Measurements from ENCODE around the gene PDXDC1.
A peak's percentile ranks its signal among the peaks of the same experiment; 100 is the strongest.
"Not testable (repeated sequence)": the region's sequence is repeated elsewhere in the genome, so short reads cannot be mapped to it uniquely, and the experiment has no call there.

Gene PDXDC1

GRCh38 chr16:15149260-15149659, 174.4 kb downstream of the PDXDC1 start:
- DNase-seq, result not testable (repeated sequence)

GRCh38 chr16:15154005-15154404, 179.2 kb downstream of the PDXDC1 start:
- peak in 7 of 51 donors; percentile 11 to 36 (median 26) for DNase-seq

GRCh38 chr16:15154650-15155562, 180.1 kb downstream of the PDXDC1 start:
- peak in 48 of 51 donors; percentile 22 to 92 (median 77) for DNase-seq

- not testable (repeated sequence) for DNase-seq
Observed at GRCh38 chr16:15157644-15158043, 182.8 kb downstream of the PDXDC1 start.

- DNase-seq, result not testable (repeated sequence)
Observed at GRCh38 chr16:15159671-15160070, 184.8 kb downstream of the PDXDC1 start.

GRCh38 chr16:15160571-15160970, 185.7 kb downstream of the PDXDC1 start:
- DNase-seq, result not testable (repeated sequence)

GRCh38 chr16:15163055-15163454, 188.2 kb downstream of the PDXDC1 start:
- not testable (repeated sequence) for DNase-seq

- DNase-seq, result not testable (repeated sequence)
Observed at GRCh38 chr16:15166177-15166576, 191.4 kb downstream of the PDXDC1 start.

- not testable (repeated sequence) for DNase-seq
Observed at GRCh38 chr16:15168303-15168702, 193.5 kb downstream of the PDXDC1 start.

- DNase-seq, result not testable (repeated sequence)
Observed at GRCh38 chr16:15168953-15169652, 194.3 kb downstream of the PDXDC1 start.

GRCh38 chr16:15179909-15180308, 205.1 kb downstream of the PDXDC1 start:
- DNase-seq, result not testable (repeated sequence)

GRCh38 chr16:15180946-15181345, 206.1 kb downstream of the PDXDC1 start:
- DNase-seq, result not testable (repeated sequence)

GRCh38 chr16:15184000-15184399, 209.2 kb downstream of the PDXDC1 start:
- DNase-seq, result not testable (repeated sequence)

Data from hypothalamus (tissue), 51 donors.